GM12878 (cell line): ENCODE data around the gene TMEM272. TPM values are rescaled to one million over a fixed set of nuclear protein-coding genes. Genes with fewer than 3 reads are reported as not detected.

ENCODE experiments used
- ATAC-seq: fragments of 200-7000 bp; cut with Tn5 transposase; 3 replicates; pipeline ENCODE4 v1.9.1; 2020; ENCODE audit warnings: mild to moderate bottlenecking, moderate library complexity
- Bru-seq: library from RNA; stranded (reverse); fragments of 400-500 nt; gene quantifications from one replicate; lab custom pipeline; 2021; lab: Mats Ljungman, UMichigan
- BruChase-seq, 2 experiments: library from RNA; stranded (reverse); fragments of 400-500 nt; gene quantifications; one replicate each; lab custom pipeline; 2021; lab: Mats Ljungman, UMichigan
- BruUV-seq: library from RNA; stranded (reverse); fragments of 400-500 nt; replicated peaks from 2 replicates; lab custom pipeline; 2021; lab: Mats Ljungman, UMichigan
- CTCF ChIA-PET: fragments of 300-600 bp; sonication (Branson Sonifier 250); formaldehyde crosslinking; extraction: SDS; loops from one replicate; lab custom pipeline; 2021; ENCODE audit warnings: inconsistent platforms; lab: Yijun Ruan, JAX
- POLR2A ChIA-PET: fragments of 350-600 bp; formaldehyde crosslinking; extraction: SDS; loops from one replicate; lab custom pipeline; 2021; ENCODE audit warnings: inconsistent platforms; lab: Charles Lee
- RAD21 ChIA-PET: fragments of 300-600 bp; sonication (Branson Sonifier 250); formaldehyde crosslinking; loops from one replicate; lab custom pipeline; 2023; ENCODE audit warnings: antibody characterized with exemption; ENCODE audit not compliant: unreplicated experiment; lab: Charles Lee
- SMC1A ChIA-PET: fragments of 300-600 bp; sonication (Branson Sonifier 250); formaldehyde crosslinking; loops from one replicate; lab custom pipeline; 2023; ENCODE audit not compliant: unreplicated experiment, uncharacterized antibody; lab: Charles Lee
- DNase-seq: peaks from one replicate; pipeline ENCODE4 v3.0.0-alpha.2; 2011; ENCODE audit warnings: low read depth, low spot score
- FAIRE-seq: peaks from 3 replicates; lab custom pipeline; 2011; peaks lifted over from hg19 to GRCh38; lab: Jason Lieb, UNC
- H2AFZ ChIP-seq: 2 replicates; pipeline ENCODE4 v1.6.0; 2011; ENCODE audit warnings: low read depth, low read length, control low read depth; ENCODE audit not compliant: control insufficient read depth
- H3K27ac ChIP-seq: 2 replicates; pipeline ENCODE4 v1.5.1; 2011; ENCODE audit warnings: control low read depth; ENCODE audit not compliant: control insufficient read depth, insufficient read depth
- H3K27me3 ChIP-seq, 2 experiments: replicated peaks in 1 of 2; 2 replicates each; pipeline versions ENCODE4 v1.6.0 to v1.6.1; 2011; ENCODE audit warnings: low read length in 1 of 2; ENCODE audit not compliant: control insufficient read depth in 2 of 2, insufficient read depth in 2 of 2
- H3K36me3 ChIP-seq, 2 experiments: 2 replicates each; pipeline ENCODE4 v1.5.1; 2011; ENCODE audit warnings: low read length in 1 of 2; ENCODE audit not compliant: control insufficient read depth in 2 of 2, insufficient read depth in 2 of 2
- H3K4me1 ChIP-seq: 2 replicates; pipeline ENCODE4 v1.6.1; 2011; ENCODE audit warnings: mild to moderate bottlenecking, low read length, moderate library complexity, mixed read lengths; ENCODE audit not compliant: control insufficient read depth, insufficient read depth
- H3K4me2 ChIP-seq: 2 replicates; pipeline ENCODE4 v1.6.0; 2011; ENCODE audit warnings: control low read depth; ENCODE audit not compliant: control insufficient read depth, insufficient read depth
- H3K4me3 ChIP-seq: fragments of 200-600 bp; sonication (generic); 2 replicates; pipeline ENCODE4 v1.5.1; 2016
- H3K79me2 ChIP-seq: 2 replicates; pipeline ENCODE4 v1.6.0; 2011; ENCODE audit warnings: low read length; ENCODE audit not compliant: control insufficient read depth, insufficient read depth
- H3K9ac ChIP-seq: 2 replicates; pipeline ENCODE4 v1.8.0; 2011; ENCODE audit warnings: low read length, control low read depth, mixed read lengths; ENCODE audit not compliant: control insufficient read depth, insufficient read depth
- H3K9me3 ChIP-seq: replicated peaks from 3 replicates; pipeline ENCODE4 v1.5.1; 2011; ENCODE audit warnings: mild to moderate bottlenecking, low read length; ENCODE audit not compliant: control insufficient read depth, insufficient read depth
- H4K20me1 ChIP-seq: 2 replicates; pipeline ENCODE4 v1.6.0; 2011; ENCODE audit not compliant: control insufficient read depth, insufficient read depth
- HDGF ChIP-seq: fragments of 450-650 bp; IDR thresholded peaks from 2 replicates; pipeline ENCODE4 v1.6.1; 2016; ENCODE audit warnings: antibody characterized with exemption
- IKZF1 ChIP-seq: fragments of 450-650 bp; conservative IDR thresholded peaks from 2 replicates; pipeline ENCODE4 v1.6.1; 2017; ENCODE audit warnings: antibody characterized with exemption, mild to moderate bottlenecking
- IKZF2 ChIP-seq, 2 experiments: fragments of 450-650 bp; IDR thresholded peaks; 2 replicates each; pipeline ENCODE4 v1.6.1; 2017; ENCODE audit warnings: mild to moderate bottlenecking in 2 of 2, moderate library complexity in 2 of 2
- RAD21 ChIP-seq: IDR thresholded peaks from 2 replicates; pipeline ENCODE4 v1.6.1; 2011; ENCODE audit warnings: mild to moderate bottlenecking, low read depth, low read length, moderate library complexity; ENCODE audit not compliant: insufficient read depth
- RBBP5 ChIP-seq: fragments of 200-600 bp; sonication (generic); conservative IDR thresholded peaks from 2 replicates; pipeline ENCODE4 v1.6.1; 2016
- YY1 ChIP-seq: IDR thresholded peaks from 2 replicates; pipeline ENCODE4 v1.6.1; 2011; ENCODE audit warnings: low read depth, mild to moderate bottlenecking, low read length
- WGBS: methylation state at CpG from one replicate; pipeline ENCODE4 v1.1.6; 2016; ENCODE audit warnings: low lambda C conversion rate; ENCODE audit not compliant: insufficient replicate concordance, insufficient coverage; ENCODE audit errors: missing lambda C conversion rate; 5-methylcytosine and 5-hydroxymethylcytosine counted together
- in situ Hi-C: fragments of 300-500 bp; cut with MboI; formaldehyde crosslinking; loops from 9 replicates; pipeline ENCODE4 v1.14.3; 2018; ENCODE audit warnings: mixed read lengths
- intact Hi-C: fragments of 100-400 bp; cut with micrococcal nuclease; formaldehyde crosslinking; loops from one replicate; pipeline ENCODE4 v1.14.2; 2022; ENCODE audit not compliant: unreplicated experiment
- long read RNA-seq, 2 experiments: library from polyadenylated mRNA; unstranded; transcript quantifications; one replicate each; pipeline ENCODE4 v2.0.0, GENCODE V29; 2019 to 2020
- polyA minus RNA-seq, 3 experiments: library from RNA; depleted of rRNA, polyadenylated mRNA; stranded (reverse); fragments of >200 nt; gene quantifications; 2 replicates each; pipeline ENCODE4 v1.2.3, GENCODE V29; 2011
- polyA plus RNA-seq, 11 experiments: library from polyadenylated mRNA; depleted of rRNA in 4 of 11; unstranded in 6 of 11; stranded (reverse) in 5 of 11; fragments of >200 nt; fragmentation: Nextera tagmentation in 4 of 11; fragmentation: Illumina TruSeq in 1 of 11; extraction: Ambion mirVana in 4 of 11; extraction: Trizol in 1 of 11; gene quantifications; 1 replicate in 1 of 11; 2 replicates in 10 of 11; pipeline versions ENCODE4 v1.2.1 to v1.2.3, GENCODE V29; 2011 to 2016; ENCODE audit warnings: inconsistent platforms in 2 of 11, missing spikeins in 2 of 11, low read depth in 1 of 11
- total RNA-seq, 4 experiments: library from RNA; depleted of rRNA in 3 of 4; stranded (reverse); fragments of >200 nt in 3 of 4; fragmentation: Illumina TruSeq in 1 of 4; extraction: Trizol in 1 of 4; gene quantifications; 2 replicates each; pipeline versions ENCODE4 v1.2.1 to v1.2.3, GENCODE V29; 2013 to 2021
- TF ChIP-seq, protein P1 (sequence below), 3 experiments: IDR thresholded peaks in 2 of 3; conservative IDR thresholded peaks in 1 of 3; 2 replicates each; pipeline ENCODE4 v1.5.1; 2011; ENCODE audit warnings: low read depth in 3 of 3, low read length in 3 of 3, mild to moderate bottlenecking in 3 of 3, control low read depth in 2 of 3, moderate library complexity in 2 of 3, inconsistent platforms in 1 of 3, mixed read lengths in 1 of 3; ENCODE audit not compliant: control insufficient read depth in 2 of 3, insufficient read depth in 1 of 3; ENCODE audit errors: extremely low read depth in 1 of 3
- TF ChIP-seq, protein P2 (sequence below): fragments of 450-650 bp; IDR thresholded peaks from 2 replicates; pipeline ENCODE4 v1.6.1; 2017; ENCODE audit warnings: low read depth, mild to moderate bottlenecking, moderate library complexity
- TF ChIP-seq, protein P3 (sequence below): IDR thresholded peaks from 2 replicates; pipeline ENCODE4 v1.6.1; 2012; ENCODE audit warnings: improper control_type of control experiment, low read depth, low read length; ENCODE audit not compliant: insufficient replicate concordance

TMEM272 gene, protein sequence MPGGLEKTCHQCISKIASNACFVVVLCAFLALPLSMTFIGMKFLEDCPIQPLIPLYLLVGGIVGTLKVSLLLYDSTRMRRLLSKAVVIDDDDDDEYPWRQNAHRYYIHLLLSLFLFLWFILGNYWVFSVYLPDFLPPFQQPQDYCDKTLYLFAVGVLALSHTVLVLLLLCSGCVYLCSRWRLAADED
- not detected in 2 replicates for total RNA-seq (2013; cell fraction: nucleolus; rRNA removed)
- total RNA-seq (2014; rRNA removed) (0.05 TPM in 1 of 2 replicates, not detected in the other), total RNA-seq (2014; rRNA removed; fragmentation: Illumina TruSeq; extraction: Trizol) (not detected in 2 replicates), total RNA-seq (2021) (not detected in 2 replicates), polyA plus RNA-seq (2011; rRNA removed) (0.01 and 0.04 TPM in 2 replicates), polyA plus RNA-seq (2014; fragmentation: Illumina TruSeq; extraction: Trizol) (not detected in 2 replicates), polyA plus RNA-seq (2014; fragmentation: Nextera tagmentation; extraction: Ambion mirVana) (not detected), polyA plus RNA-seq (2014; rRNA removed) (0.04 TPM in 1 of 2 replicates, not detected in the other), polyA plus RNA-seq (2016; fragmentation: Nextera tagmentation; extraction: Ambion mirVana) (not detected), polyA minus RNA-seq (2011; rRNA and poly(A)+ RNA removed) (0.15 TPM in 1 of 2 replicates, not detected in the other), Bru-seq, nascent RNA (not detected), BruChase-seq, experiment 1, labeled RNA remaining after a 6-hour chase (percentile 12 among the genes with signal in this experiment), BruChase-seq, experiment 2, labeled RNA remaining after a 2-hour chase (not detected)
- polyA plus RNA-seq (2011; ENCODE audit: low read depth) = not detected
- not detected in 2 replicates for polyA plus RNA-seq (2011; cell fraction: cytosol; rRNA removed)
- 0.04 TPM in 1 of 2 replicates, not detected in the other for polyA plus RNA-seq (2011; cell fraction: nucleus; rRNA removed)
- polyA plus RNA-seq (2012) = not detected in 2 replicates
- not detected in 2 replicates for polyA minus RNA-seq (2011; cell fraction: cytosol; rRNA and poly(A)+ RNA removed)
- 0.10 and 0.12 TPM in 2 replicates for polyA minus RNA-seq (2011; cell fraction: nucleus; rRNA and poly(A)+ RNA removed)
- long read RNA-seq, experiment 1 = 0 reads
- long read RNA-seq, experiment 2 = 0 reads

DNA sequence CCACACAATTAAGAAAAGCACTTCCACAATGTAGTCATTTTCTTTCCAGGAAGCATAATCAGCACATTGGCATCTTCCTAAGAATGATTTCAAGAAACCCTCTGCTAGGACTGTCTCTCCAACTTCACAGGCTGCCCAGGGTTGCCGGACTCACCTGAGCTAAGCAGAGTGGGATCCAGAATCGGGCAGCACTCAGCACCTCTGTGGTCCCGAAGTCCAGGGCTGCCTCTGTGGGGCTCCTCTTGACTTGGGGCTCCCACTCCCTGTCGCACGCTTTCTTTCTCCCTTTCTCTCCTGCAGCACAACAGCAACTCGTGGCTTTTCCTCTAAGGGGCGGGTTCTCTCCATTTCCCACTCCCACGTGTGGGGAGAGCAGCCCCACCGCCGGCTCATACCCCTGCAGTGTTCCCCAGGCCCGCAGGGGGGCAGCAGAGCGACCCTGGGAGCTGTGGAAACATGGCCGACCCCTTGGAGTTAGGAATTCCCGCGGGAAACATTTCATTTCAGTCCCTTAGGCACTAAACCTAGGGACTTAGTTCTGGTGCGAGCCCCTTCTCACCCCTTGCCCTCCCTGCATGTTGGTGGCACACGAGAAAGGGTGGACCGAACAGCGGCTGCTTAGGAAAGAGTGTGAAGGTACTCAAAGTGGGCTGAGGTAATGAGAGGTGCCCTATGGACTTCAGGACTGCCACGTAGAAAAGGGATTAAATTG is at the start of gene TMEM272:
Gene TMEM272, minus strand, starts transcription at position 316 of the 712 bp plus-strand sequence. CDS start 6,647 bp downstream, outside the sequence.
- Histone ChIP-seq H3K4me3 (no peak within 1 kb of the TSS), H4K20me1 (no peaks in the 10 kb centered on the region), H3K27me3 (peaks cover 0 to 3% of the 10 kb centered on the region in 2 experiments; a peak in 2 of 4 replicates), H3K79me2 (no peaks in the 10 kb centered on the region), H2AFZ (peak within 1 kb of the TSS; percentile 59), H3K9ac (no peak within 1 kb of the TSS), H3K27ac (no peak within 1 kb of the TSS), H3K4me1 (no peaks in the 10 kb centered on the region), H3K9me3 (no peaks in the 10 kb centered on the region), H3K36me3 (no peaks in the 10 kb centered on the region), H3K4me2 (peak within 1 kb of the TSS; percentile 53; the same call in 1 of the 2 replicates)
- CTCF ChIA-PET = interaction anchor here (0.6 to 2.9 kb wide), 20 partner anchors 8 to 559 kb away, joined by 3 to 10 read pairs (median 4); no protein-coding TSS in a partner anchor
- BruUV-seq = no TSS peak
- in situ Hi-C loops (no loop called here), intact Hi-C loops (loop anchor here (1.0 kb wide), 1 partner anchor 282 kb away; no protein-coding TSS in a partner anchor)
- SMC1A ChIA-PET = interaction anchor here (0.6 to 0.7 kb wide), 2 partner anchors 39 to 78 kb away, joined by 3 read pairs; no protein-coding TSS in a partner anchor
- DNase-seq (no peak), FAIRE-seq (no peak), ATAC-seq (peak; percentile 81)
- RAD21 ChIA-PET = no interaction called here
- POLR2A ChIA-PET = no interaction called here
- WGBS = 35% methylated on average over 20 of the region's 20 CpGs
- no peak for TF ChIP-seq HDGF
- peak; percentile 74 for TF ChIP-seq IKZF1
- TF ChIP-seq, protein P1, sequence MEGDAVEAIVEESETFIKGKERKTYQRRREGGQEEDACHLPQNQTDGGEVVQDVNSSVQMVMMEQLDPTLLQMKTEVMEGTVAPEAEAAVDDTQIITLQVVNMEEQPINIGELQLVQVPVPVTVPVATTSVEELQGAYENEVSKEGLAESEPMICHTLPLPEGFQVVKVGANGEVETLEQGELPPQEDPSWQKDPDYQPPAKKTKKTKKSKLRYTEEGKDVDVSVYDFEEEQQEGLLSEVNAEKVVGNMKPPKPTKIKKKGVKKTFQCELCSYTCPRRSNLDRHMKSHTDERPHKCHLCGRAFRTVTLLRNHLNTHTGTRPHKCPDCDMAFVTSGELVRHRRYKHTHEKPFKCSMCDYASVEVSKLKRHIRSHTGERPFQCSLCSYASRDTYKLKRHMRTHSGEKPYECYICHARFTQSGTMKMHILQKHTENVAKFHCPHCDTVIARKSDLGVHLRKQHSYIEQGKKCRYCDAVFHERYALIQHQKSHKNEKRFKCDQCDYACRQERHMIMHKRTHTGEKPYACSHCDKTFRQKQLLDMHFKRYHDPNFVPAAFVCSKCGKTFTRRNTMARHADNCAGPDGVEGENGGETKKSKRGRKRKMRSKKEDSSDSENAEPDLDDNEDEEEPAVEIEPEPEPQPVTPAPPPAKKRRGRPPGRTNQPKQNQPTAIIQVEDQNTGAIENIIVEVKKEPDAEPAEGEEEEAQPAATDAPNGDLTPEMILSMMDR (IDR thresholded peaks at IDR 0.05 in 2 of 3, conservative IDR thresholded peaks at IDR 0.05 in 1 of 3; ENCODE audit: control insufficient read depth in 2 of 3, extremely low read depth in 1 of 3, insufficient read depth in 1 of 3, low read depth in 3 of 3, low read length in 3 of 3) = peak; percentile 63 to 93 (median 90)
- peak; percentile 47 for TF ChIP-seq RAD21
- TF ChIP-seq RBBP5 = no peak
- TF ChIP-seq, protein P2, sequence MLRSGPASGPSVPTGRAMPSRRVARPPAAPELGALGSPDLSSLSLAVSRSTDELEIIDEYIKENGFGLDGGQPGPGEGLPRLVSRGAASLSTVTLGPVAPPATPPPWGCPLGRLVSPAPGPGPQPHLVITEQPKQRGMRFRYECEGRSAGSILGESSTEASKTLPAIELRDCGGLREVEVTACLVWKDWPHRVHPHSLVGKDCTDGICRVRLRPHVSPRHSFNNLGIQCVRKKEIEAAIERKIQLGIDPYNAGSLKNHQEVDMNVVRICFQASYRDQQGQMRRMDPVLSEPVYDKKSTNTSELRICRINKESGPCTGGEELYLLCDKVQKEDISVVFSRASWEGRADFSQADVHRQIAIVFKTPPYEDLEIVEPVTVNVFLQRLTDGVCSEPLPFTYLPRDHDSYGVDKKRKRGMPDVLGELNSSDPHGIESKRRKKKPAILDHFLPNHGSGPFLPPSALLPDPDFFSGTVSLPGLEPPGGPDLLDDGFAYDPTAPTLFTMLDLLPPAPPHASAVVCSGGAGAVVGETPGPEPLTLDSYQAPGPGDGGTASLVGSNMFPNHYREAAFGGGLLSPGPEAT = 0 out of 2 replicates have a peak, but pooled peaks have one; percentile 25
- TF ChIP-seq, protein P3, sequence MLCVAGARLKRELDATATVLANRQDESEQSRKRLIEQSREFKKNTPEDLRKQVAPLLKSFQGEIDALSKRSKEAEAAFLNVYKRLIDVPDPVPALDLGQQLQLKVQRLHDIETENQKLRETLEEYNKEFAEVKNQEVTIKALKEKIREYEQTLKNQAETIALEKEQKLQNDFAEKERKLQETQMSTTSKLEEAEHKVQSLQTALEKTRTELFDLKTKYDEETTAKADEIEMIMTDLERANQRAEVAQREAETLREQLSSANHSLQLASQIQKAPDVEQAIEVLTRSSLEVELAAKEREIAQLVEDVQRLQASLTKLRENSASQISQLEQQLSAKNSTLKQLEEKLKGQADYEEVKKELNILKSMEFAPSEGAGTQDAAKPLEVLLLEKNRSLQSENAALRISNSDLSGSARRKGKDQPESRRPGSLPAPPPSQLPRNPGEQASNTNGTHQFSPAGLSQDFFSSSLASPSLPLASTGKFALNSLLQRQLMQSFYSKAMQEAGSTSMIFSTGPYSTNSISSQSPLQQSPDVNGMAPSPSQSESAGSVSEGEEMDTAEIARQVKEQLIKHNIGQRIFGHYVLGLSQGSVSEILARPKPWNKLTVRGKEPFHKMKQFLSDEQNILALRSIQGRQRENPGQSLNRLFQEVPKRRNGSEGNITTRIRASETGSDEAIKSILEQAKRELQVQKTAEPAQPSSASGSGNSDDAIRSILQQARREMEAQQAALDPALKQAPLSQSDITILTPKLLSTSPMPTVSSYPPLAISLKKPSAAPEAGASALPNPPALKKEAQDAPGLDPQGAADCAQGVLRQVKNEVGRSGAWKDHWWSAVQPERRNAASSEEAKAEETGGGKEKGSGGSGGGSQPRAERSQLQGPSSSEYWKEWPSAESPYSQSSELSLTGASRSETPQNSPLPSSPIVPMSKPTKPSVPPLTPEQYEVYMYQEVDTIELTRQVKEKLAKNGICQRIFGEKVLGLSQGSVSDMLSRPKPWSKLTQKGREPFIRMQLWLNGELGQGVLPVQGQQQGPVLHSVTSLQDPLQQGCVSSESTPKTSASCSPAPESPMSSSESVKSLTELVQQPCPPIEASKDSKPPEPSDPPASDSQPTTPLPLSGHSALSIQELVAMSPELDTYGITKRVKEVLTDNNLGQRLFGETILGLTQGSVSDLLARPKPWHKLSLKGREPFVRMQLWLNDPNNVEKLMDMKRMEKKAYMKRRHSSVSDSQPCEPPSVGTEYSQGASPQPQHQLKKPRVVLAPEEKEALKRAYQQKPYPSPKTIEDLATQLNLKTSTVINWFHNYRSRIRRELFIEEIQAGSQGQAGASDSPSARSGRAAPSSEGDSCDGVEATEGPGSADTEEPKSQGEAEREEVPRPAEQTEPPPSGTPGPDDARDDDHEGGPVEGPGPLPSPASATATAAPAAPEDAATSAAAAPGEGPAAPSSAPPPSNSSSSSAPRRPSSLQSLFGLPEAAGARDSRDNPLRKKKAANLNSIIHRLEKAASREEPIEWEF = no peak
- peak; percentile 94 for TF ChIP-seq YY1
- TF ChIP-seq IKZF2 (IDR thresholded peaks at IDR 0.05) = peak in 1 of 2 experiments; percentile 42; a peak in 2 of 4 replicates
